ENCODE results near the gene GABRG2.

DNA sequence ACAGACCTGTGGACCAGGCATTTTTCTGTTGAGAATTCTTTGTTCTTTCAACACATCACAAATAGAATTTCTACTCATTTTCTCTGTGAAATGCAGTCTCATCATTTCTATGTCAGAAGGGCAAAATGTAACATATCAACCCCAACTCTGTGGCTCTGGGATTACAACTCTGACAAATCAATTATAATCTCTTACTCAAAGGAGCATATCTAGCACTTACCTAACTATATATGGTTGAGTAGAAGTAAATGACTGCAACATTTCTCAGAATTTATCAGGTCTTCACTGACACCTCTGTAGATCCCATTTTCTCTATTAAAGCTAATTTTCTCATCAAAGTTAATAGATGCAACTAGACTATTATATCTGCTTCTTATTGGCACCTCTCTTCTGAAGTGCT lies 64.8 kb downstream of the GABRG2 start:
- TF ChIP-seq CREB1 (CRISPR knock-in tag; IDR thresholded peaks at IDR 0.05; ENCODE audit: low read depth) (no peak), CTCF (conservative IDR thresholded peaks at IDR 0.05; ENCODE audit: low read depth in 2 of 2) (no peak), EZH2phosphoT487 (IDR thresholded peaks at IDR 0.05; ENCODE audit: unreplicated experiment) (no peak)
- TF ChIP-seq, protein P1, sequence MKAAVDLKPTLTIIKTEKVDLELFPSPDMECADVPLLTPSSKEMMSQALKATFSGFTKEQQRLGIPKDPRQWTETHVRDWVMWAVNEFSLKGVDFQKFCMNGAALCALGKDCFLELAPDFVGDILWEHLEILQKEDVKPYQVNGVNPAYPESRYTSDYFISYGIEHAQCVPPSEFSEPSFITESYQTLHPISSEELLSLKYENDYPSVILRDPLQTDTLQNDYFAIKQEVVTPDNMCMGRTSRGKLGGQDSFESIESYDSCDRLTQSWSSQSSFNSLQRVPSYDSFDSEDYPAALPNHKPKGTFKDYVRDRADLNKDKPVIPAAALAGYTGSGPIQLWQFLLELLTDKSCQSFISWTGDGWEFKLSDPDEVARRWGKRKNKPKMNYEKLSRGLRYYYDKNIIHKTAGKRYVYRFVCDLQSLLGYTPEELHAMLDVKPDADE (IDR thresholded peaks at IDR 0.05) = no peak

All from GM23338 (cell line).